Stimulated activated CD8-positive, alpha-beta memory T cell treated with anti-CD3 and anti-CD28 coated beads, Interleukin-12 subunit alpha, Interleukin-12 subunit beta, amount 100 ng/mL, for 24 hours (primary cell): Measurements from ENCODE around the gene TCAP.
"Not testable (repeated sequence)": the region's sequence is repeated elsewhere in the genome, so short reads cannot be mapped to it uniquely, and the experiment has no call there.

Experiments
- DNase-seq: peaks from one replicate; pipeline ENCODE4 v3.0.0-alpha.2; 2020; ENCODE audit errors: extremely low read depth

Gene TCAP

DNA sequence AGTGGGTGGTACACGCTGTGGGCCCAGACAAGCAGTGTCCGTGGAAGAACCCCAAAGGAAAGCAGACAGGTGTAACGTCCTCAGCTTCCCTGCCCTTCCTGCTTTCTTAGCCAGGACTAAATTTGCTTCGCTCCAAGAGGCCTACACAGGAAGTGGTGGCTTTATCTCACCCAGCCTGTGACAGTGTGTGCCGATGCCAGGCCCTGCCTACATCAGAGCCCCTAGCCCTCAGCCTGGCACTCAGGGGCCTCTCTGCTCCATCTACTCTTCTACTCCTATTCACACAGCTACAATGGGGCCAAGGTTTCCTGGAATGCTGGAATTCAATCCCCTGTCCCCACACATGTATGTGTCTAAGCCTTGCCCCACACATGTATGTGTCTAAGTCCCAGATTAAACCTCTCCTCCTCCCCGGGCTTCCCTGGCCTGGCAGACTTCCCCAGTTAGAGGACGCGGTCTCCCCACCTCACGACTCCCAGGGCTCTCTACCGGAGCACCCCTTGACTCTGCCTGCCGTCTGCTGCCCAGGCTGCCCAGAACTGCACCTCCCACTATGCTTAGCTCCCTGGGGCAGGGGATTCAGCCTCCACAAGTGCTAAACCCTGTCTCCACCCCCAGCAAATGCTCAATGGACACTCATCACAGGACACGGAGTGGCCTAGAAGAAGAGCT lies 14.5 kb downstream of the TCAP start:
- DNase-seq: no peak

DNA sequence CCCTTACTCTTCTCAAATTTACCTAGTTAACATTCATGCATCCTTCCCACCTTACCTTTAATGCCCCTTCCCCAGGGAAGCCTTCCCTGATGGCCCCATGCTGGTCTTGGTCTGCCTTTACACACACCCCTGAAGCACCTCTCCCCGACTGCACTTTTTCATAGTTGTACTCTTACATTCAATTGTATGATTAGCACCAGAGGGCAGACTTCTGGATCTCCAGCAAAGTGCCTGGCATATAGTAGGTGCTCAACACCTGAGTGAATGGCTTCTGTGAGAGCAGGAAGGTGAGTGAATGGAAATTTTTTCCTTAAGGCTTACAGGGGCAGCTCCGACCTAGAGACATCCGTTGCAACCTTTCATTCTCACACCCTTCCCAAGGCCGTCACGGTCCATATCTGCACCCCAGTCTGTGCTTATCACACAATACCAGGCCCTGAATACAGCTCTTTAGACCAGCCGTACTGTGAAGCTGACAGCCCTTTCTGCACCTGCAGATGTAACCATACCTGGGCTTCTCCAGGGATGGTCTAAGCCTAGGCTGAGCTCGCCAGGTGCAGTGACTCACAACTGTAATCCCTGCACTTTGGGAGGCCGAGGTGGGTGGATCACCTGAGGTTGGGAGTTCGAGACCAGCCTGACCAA lies 18.3 kb downstream of the TCAP start:
- no peak for DNase-seq

DNA sequence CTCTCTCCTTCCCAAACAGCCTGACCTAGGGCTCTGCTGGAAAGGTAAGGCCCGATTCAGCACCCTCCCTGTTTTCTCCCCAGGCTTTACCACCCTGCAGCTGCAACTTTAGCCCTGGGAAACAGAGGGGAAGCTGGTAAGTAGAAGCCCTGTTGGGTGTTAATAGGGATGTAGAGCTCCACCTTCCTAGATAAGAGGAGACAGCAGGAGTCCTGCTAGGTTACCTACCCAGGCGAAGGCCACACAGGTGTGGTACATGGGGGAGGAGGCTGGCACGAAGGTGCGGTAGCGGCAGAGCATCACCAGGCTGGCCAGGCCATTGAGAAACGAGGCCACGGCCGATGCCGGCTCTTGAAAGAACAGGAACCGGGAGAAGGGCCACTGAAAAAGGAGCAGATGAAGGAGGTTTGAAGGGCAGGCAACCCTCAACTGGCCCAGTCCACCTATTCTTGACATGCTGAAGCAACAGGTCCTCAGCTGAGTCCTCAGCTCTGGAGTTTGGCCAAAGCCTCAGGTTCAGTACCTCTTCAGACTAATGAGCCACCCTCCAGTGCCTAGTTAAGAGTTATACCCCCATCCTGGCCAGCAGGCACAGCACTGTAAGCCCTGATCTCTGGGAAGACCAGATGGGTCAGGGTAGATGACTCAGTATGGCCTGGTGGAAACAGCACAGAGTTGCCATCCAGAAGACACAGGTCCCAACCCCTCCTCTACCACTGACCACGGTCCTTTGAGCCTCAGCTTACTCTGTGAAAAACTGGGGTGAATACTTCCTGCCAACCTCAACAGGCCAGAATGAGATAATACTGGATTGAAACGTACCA lies 19.4 kb downstream of the TCAP start:
- DNase-seq: no peak

DNA sequence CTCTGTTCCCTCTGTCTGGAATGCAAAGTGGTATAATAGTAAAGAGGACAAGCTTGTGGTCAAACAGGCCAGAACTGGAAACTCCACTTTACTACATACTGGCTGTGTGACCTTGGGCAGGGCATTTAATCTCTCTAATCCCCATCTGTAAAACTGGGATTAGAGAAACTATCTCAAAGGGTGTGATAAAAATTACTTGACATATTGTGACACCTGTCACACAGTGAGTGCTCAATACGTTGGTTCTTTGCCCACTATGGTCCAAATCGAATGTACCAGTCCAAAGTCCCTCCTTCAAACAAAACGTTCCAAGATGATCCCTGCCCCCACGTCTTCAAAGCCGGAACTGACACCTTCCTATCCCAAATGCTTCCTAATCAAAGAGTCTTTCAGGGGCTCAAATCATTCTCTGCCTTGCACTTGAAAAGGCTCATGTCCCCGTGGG lies 22.0 kb downstream of the TCAP start:
- DNase-seq: no peak

DNA sequence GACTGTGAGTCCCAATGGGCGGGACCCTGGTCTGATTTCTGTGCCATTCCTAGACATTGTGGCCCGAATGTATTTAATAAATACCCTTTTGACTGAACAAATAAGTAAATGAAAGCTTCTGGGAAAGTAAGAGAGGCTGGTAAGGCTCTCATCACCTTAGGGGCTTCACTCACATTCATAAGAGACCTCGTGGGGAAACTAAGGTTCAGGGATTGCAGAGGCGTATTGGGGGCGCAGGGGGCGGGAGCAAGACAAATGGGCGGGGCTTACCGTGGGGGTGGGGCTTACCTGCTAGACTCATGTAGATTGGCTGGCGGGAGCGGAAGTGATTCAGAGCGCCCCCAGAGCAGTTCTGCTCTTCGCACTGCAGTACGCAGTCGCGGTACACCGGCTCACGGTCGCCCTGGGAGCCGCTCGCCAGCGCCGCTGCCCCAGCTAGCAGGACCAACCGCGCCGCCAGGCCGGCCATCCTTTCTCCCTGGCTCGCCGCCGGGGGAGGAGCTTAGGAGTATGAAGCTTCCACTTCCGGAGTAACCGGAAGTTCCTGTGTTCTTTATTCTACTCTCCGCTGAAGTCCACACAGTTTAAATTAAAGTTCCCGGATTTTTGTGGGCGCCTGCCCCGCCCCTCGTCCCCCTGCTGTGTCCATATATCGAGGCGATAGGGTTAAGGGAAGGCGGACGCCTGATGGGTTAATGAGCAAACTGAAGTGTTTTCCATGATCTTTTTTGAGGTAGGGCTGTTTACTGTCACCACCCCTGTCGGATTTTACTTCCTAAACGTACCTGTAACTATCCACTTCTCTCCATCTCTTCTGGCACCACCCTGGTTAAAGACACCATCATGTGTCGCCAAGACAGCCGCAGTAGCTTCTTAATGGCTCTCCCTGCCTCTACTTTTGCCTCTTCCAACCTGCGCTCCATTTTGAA lies 22.7 kb downstream of the TCAP start, which contains the start of gene PGAP3:
TSS of gene PGAP3 (minus strand) at position 512 of the 929 bp plus-strand sequence. CDS start at position 469, 43 bp downstream.
- peak; percentile 72 for DNase-seq

DNA sequence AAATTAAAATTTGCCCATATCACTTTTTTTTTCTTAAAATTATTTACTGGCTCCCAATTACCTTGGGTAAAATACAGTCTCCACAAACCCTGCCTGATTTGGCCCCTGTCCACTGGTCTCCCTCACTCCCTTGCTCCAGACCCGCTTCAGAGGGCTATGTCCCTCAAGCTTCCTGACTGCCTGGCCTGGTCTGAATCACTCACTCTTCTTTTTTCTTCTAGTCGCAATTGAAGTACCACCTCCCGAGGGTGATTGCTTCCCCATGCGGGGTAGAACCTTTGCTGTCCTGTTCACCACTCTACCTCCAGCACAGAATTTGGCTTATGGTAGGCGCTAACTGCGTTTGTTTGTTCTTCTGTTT lies 23.3 kb downstream of the TCAP start:
- no peak for DNase-seq

DNA sequence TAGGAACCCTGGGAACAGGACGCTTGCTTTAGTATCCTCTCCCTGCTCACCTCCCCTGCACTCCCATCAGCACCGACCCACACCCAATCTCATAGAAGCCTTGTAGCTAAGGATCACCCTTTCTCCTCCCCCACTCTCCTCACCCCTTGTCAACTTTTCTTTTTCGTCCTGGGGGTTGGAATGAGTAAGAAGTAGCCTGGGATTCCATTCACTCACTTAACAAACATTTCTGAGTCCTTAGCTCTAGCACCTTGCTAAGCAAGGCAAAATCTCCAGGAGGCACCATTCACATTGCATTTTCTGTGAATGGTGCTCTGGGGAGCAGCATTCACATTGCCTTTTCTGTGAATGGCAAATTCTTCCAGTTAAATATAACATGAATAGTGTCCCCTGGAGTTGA lies 23.8 kb downstream of the TCAP start:
- DNase-seq: no peak

DNA sequence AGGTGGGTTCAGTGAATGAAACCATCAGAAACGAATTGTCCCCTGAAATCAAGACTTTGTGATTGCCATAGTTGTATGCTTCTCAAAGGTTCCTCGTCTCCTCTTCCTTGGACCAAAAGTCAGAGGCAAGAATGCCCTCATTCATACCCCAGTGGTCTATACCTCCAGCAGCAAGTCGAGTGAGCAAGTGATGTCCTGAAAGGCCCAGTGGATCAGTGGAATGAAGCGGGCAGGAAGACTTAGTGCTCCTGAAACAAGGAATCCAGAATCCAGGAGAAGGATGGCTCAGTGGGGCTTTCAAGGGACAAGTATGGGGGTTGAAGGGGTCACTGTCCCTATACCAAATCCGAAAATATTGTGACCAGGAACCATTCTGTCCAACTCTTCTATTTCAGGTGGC lies 29.4 kb downstream of the TCAP start:
- no peak for DNase-seq

DNA sequence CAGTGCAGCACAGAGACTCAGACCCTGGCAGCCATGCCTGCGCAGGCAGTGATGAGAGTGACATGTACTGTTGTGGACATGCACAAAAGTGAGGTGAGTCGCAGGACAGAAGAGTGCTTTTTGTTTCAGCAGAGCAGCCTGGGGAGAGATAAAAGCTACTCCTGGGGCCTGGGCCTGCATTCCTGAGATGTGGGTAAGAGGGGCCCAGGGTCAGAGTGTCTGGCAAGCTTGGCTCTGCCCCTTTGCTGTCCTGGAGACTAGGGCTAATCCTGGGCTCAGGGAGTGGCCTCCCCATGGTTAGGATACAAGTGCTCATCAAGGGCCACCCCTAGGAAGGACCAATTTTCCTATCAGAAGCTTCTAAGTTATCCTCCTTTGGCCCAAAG lies 29.9 kb downstream of the TCAP start:
- DNase-seq: no peak

DNA sequence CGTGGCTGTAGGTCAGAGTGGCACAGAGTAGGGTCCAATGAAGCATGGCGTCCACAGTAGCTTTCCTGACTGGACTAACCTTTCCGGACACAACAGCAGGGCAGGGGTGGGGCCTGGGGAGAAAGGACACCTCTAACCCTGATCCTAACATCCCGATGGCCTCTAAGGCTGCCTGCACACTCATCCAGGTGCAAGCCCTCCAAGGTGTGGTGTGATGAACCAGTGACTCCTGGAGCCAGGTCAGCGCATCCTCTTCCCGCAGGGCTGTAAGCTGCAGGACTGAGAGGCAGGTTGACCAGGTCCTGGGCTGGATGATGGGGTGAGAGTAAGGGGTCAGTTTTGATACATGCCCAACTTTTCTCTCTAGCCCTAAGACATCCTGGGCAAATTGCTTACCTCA lies 31.6 kb downstream of the TCAP start:
- no peak for DNase-seq

DNA sequence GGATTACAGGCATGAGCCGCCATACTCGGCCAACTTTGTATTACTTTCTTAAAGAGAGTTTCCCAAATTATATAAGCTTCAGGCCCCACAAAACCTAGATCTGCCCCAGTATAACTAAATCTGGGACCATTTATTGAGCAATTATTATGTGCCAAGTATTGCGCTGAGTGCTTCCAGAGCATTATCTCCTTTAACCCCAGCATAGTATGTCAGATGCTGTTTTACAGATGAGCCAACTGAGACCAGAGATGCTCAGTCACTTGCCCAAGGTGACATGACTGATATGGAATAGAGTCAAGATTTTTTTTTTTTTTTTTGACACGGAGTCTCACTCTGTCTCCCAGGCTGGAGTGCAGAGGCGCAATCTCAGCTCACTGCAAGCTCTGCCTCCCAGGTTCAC lies 32.8 kb downstream of the TCAP start:
- no peak for DNase-seq

DNA sequence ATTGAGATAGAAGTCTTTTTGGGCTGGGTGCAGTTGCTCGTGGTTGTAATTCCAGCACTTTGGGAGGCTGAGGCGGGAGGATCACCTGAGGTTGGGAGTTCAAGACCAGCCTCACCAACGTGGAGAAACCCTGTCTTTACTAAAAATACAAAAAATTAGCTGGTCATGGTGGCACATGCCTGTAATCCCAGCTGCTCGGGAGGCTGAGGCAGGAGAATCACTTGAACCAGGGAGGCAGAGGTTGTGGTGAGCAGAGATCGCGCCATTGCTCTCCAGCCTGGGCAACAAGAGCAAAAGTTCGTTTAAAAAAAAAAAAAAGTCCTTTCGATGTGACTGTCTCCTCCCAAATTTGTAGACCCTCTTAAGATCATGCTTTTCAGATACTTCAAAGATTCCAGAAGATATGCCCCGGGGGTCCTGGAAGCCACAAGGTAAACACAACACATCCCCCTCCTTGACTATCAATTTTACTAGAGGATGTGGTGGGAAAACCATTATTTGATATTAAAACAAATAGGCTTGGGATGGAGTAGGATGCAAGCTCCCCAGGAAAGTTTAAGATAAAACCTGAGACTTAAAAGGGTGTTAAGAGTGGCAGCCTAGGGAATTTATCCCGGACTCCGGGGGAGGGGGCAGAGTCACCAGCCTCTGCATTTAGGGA lies 34.1 kb downstream of the TCAP start:
- DNase-seq: not testable (repeated sequence)

DNA sequence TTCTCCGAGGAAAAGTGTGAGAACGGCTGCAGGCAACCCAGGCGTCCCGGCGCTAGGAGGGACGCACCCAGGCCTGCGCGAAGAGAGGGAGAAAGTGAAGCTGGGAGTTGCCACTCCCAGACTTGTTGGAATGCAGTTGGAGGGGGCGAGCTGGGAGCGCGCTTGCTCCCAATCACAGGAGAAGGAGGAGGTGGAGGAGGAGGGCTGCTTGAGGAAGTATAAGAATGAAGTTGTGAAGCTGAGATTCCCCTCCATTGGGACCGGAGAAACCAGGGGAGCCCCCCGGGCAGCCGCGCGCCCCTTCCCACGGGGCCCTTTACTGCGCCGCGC lies 34.6 kb downstream of the TCAP start, which contains the start of gene ERBB2:
TSS of gene ERBB2 (plus strand) at position 247 of the 330 bp plus-strand sequence. CDS start 175 bp downstream, outside the sequence.
- DNase-seq: no peak

DNA sequence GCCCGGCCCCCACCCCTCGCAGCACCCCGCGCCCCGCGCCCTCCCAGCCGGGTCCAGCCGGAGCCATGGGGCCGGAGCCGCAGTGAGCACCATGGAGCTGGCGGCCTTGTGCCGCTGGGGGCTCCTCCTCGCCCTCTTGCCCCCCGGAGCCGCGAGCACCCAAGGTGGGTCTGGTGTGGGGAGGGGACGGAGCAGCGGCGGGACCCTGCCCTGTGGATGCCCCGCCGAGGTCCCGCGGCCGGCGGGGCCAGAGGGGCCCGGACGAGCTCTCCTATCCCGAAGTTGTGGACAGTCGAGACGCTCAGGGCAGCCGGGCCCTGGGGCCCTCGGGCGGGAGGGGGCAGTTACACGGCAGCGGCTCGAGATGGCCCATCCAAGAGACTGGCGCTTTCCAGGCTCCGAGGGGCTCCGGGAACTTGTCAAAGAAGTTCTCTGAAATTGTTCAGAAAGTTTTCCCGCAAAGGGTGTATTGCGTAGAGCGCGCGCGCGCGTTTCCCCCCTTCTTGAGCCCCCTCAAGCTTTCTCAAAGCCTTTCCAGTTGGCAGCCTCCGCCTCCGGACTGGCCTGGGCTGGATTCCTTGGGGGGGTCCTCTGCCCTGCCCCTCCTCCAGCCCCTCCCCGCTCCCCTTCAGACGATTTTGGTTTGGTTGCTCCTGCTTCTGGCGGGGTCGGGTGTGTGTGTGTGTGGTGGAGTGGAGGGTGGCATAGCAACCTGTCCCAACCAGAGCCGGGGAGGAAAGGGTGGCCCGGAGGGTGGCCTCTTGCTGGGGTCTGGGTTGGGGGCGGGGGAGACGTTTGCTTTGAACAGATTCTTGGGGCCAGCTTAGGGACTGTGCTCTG lies 35.2 kb downstream of the TCAP start:
- DNase-seq: no peak

DNA sequence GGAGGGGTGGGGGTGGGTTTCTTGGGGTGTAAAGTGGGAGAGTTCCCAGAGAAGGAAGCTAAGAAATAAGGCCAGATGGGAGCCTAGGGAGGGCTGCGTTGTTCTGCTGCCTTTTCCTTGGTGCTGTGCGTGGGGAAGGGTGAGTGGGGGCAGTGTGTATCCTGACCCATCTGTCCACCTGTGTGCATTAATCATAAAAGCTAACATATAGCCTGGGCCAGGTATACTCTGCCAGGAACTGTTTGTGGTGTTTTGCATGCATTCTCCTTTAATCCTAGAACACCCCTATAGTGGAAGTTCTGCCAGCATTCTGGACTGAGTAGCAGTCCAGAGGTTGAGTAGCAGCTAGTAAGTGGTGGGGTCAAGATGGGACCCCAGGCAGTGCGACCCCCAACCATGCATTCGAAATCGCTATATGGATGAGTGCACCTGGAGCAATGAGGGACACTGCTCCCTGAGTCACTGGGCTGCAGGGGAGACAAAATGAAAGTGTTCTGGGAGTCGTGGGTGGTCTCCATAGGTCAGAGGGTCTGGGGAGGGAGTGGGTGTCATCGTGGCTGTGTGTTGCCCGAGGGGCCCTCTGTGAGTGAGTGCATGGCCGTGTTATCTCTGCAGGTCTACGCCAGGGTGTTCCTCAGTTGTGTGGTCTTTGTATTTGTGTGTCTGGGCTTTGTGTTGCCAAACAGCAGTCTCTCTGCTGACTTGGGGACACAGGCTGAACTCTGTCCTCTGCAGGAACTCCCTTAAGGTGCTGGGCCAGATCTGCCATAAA lies 36.0 kb downstream of the TCAP start:
- no peak for DNase-seq

DNA sequence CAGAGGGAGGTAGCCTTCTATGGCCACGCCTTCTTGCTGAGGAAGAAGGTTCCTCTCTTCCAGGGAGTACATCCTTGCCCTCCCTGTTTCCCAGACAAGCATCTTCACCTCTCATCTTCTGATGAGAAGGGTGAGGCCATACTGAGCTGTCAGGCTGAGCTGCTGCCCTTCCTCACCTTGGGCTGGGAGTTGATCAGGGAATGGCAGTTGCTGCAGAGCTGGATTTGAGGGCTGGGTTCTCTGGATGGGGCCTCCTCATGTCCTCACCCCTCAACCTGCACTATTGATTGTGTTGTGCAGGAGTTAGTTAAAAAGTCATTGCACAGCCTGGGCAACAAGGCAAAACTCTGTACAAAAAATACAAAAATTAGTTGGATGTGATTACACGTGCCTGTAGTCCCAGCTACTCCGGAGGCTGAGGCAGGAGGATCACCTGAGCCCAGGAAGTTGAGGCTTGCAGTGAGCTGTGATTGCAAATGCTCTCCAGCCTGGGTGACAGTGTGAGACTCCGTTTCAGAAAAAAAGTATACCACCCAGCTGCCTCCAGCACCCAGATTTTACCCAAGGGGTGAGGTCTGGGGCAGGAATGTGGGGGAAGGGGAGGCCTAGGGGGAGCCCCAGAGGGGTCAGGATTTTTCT lies 36.8 kb downstream of the TCAP start:
- DNase-seq: no peak

DNA sequence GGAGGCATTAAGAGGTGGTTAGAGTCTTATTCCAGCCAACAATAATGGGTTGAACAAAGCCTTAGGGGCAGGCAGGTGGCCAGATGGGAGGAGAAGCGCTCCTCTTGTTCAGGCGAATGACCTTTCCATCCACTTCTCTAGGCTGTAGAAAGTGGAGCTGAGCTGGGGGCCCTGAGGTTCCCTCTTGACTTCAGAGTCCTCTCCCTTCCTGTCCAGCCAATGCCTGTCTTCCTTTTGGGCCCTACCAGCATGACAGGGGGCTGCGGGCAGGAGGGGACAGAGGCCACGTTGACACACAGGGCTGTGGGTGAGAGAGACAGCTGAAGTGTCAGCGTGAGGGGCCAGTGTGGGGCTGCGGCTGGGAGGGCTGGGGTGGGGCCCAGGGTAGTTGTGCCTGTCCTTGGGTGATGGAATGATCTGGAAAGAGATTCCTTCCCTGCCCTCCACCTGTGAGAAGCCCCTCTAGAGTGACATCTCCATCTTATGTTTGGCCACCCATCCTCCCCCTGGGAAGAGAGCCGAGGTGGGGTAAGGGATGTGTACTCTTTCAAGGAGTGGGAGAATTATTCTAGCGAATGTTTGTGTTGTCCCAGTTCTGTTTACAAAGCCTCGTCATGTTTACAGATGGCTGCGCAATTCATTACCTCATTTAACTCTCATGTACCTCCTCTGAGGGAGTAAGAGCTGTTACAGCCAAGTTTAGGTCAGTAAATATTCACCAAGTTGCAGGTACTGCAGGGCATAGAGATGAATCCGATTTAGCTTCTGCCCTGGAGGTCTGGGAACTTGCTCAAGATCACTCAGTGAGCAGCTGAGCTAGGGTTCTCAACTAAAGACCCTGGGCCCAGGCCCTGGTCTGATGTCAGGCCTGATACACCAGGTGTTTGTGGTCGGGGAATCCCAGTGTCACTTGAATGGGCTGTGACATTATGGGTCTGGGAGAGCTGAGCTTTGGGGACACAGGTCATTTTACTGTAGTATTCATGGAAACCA lies 38.0 kb downstream of the TCAP start:
- DNase-seq: no peak

DNA sequence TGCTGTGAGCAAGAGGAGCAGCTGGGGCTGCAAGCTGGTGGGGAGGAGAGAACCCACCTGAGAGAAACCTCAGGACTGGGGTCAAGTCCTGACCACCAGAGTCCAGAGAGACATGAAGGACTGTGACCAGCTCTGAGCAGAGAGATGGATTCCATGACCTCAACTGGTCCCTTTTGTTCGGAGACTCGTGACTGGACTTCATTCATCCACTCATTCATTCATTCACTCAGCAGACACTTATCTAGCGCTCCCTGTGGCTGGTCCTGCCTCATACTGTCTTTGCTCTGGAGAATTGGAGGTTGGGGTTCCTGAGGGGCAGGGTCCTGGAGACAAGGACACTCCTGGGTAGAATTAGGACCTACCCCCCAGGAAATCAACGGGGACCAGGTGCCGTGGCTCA lies 38.8 kb downstream of the TCAP start:
- no peak for DNase-seq
